Body of pancreas (tissue), 4 donors: ENCODE results near the gene IL3.

Experiments
- POLR2A ChIP-seq, 3 donors: fragments of 450-650 bp; IDR thresholded peaks; one replicate each; pipeline ENCODE4 v1.6.1; 2016; ENCODE audit warnings: antibody characterized with exemption in 3 of 3, mild to moderate bottlenecking in 2 of 3
- TF ChIP-seq, protein P1 (sequence below), 7 experiments: fragments of 450-650 bp in 4 of 7; fragments of 200-600 bp in 3 of 7; sonication (generic) in 3 of 7; IDR thresholded peaks; one replicate each; pipeline ENCODE4 v1.5.1; 2016 to 2019; ENCODE audit warnings: antibody characterized with exemption in 7 of 7

DNA sequence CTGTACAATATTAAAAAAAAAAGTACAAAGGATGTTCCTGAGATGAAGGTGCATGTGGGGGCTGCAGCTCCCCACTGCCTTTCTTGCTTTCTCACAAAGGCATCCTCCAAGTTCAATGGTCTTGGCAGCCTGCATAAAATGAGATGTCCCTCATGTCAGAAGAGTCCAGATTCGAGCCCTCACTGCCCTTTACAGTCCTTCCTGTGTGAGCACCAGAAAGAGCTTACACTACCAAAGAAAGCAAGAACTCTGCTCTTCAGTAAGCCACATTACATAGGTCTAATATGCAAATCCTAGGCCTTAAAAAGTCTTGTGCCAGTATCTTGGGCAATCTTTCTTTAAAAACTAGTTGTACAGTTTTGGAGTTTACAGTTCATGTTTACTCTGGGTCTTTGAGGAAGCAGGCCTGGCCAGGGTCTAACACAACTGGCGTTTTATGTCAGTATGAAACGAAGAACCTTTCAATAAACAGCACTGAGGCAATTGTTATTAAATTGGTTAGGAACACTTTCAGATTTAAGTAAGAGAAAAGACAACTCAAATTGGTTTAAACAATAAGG lies 49.1 kb downstream of the IL3 start:
- TF ChIP-seq POLR2A (IDR thresholded peaks at IDR 0.05), result no peak
- TF ChIP-seq, protein P1, sequence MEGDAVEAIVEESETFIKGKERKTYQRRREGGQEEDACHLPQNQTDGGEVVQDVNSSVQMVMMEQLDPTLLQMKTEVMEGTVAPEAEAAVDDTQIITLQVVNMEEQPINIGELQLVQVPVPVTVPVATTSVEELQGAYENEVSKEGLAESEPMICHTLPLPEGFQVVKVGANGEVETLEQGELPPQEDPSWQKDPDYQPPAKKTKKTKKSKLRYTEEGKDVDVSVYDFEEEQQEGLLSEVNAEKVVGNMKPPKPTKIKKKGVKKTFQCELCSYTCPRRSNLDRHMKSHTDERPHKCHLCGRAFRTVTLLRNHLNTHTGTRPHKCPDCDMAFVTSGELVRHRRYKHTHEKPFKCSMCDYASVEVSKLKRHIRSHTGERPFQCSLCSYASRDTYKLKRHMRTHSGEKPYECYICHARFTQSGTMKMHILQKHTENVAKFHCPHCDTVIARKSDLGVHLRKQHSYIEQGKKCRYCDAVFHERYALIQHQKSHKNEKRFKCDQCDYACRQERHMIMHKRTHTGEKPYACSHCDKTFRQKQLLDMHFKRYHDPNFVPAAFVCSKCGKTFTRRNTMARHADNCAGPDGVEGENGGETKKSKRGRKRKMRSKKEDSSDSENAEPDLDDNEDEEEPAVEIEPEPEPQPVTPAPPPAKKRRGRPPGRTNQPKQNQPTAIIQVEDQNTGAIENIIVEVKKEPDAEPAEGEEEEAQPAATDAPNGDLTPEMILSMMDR (IDR thresholded peaks at IDR 0.05), result no peak
